Stomach (tissue), 9 donors: Measurements from ENCODE around the gene TELO2. TPM values are rescaled to one million over a fixed set of nuclear protein-coding genes. Genes with fewer than 3 reads are reported as not detected.

ENCODE experiments used
- DNase-seq, 2 donors: peaks; one replicate each; pipeline versions ENCODE4 v3.0.0 to v3.0.0-alpha.2; 2013 to 2019
- H3K27ac ChIP-seq, 5 donors: fragments of 200-600 bp in 4 of 5; sonication (generic) in 4 of 5; one replicate each; pipeline ENCODE4 v1.5.1; 2013 to 2019; ENCODE audit warnings: mild to moderate bottlenecking in 1 of 5, moderate library complexity in 1 of 5
- H3K27me3 ChIP-seq, 3 donors: fragments of 200-600 bp; sonication (generic); one replicate each; pipeline ENCODE4 v1.5.1; 2017 to 2019; ENCODE audit warnings: mixed run types in 1 of 3
- H3K36me3 ChIP-seq, 4 donors: fragments of 200-600 bp; sonication (generic); 1 replicate in 3 of 4; 2 replicates in 1 of 4; pipeline ENCODE4 v1.5.1; 2016 to 2019
- H3K4me1 ChIP-seq, 4 donors: fragments of 200-600 bp; sonication (generic); one replicate each; pipeline ENCODE4 v1.5.1; 2016 to 2019
- H3K4me3 ChIP-seq, 4 donors: fragments of 200-600 bp; sonication (generic) in 3 of 4; one replicate each; pipeline ENCODE4 v1.5.1; 2016 to 2019; ENCODE audit warnings: mild to moderate bottlenecking in 1 of 4
- H3K9me3 ChIP-seq, 4 donors: fragments of 200-600 bp; sonication (generic); one replicate each; pipeline ENCODE4 v1.5.1; 2016 to 2019
- EP300 ChIP-seq: sonication (generic); formaldehyde crosslinking; IDR thresholded peaks from one replicate; pipeline ENCODE4 v1.6.1; 2017; ENCODE audit warnings: antibody characterized with exemption
- POLR2A ChIP-seq, 4 donors: fragments of 450-650 bp; IDR thresholded peaks; one replicate each; pipeline ENCODE4 v1.6.1; 2016; ENCODE audit warnings: antibody characterized with exemption in 4 of 4, control low read depth in 2 of 4, mild to moderate bottlenecking in 1 of 4, moderate library complexity in 1 of 4
- POLR2AphosphoS5 ChIP-seq, 3 donors: sonication (generic); formaldehyde crosslinking; IDR thresholded peaks; one replicate each; pipeline ENCODE4 v1.6.1; 2016; ENCODE audit warnings: antibody characterized with exemption in 3 of 3
- WGBS, 5 donors: extraction: QIAGEN DNeasy Blood & Tissue Kit in 3 of 5; methylation state at CpG; one replicate each; pipeline versions ENCODE4 v1.1.5 to v1.1.7; 2013 to 2018; 5-methylcytosine and 5-hydroxymethylcytosine counted together
- intact Hi-C: fragments of 100-400 bp; cut with DNase I; formaldehyde crosslinking; loops from one replicate; pipeline ENCODE4 v1.15.1; 2023; ENCODE audit warnings: low total_unique reads
- polyA plus RNA-seq, 3 donors: library from polyadenylated mRNA; stranded (reverse); fragments of 200-250 nt; gene quantifications; one replicate each; pipeline ENCODE4 v1.2.3, GENCODE V29; 2013
- total RNA-seq, 5 donors: library from RNA; depleted of rRNA; stranded (reverse); fragments of >200 nt; gene quantifications; one replicate each; pipeline versions ENCODE4 v1.1.0 to v1.2.3, GENCODE V29; 2014 to 2016
- TF ChIP-seq, protein P1 (sequence below), 7 experiments: fragments of 450-650 bp in 4 of 7; fragments of 200-600 bp in 3 of 7; sonication (generic) in 3 of 7; IDR thresholded peaks; one replicate each; pipeline ENCODE4 v1.5.1; 2016 to 2019; ENCODE audit warnings: antibody characterized with exemption in 7 of 7, control low read depth in 2 of 7, mild to moderate bottlenecking in 1 of 7
- donor health status: healthy with polysubstance abuse.
- donor health status: Bipolar disorder and iron deficiency.
- donor health status: healthy.

TELO2 gene
- total and polyA plus RNA-seq, 8 donors, result 12.4 to 107 (median 32.1) TPM

DNA sequence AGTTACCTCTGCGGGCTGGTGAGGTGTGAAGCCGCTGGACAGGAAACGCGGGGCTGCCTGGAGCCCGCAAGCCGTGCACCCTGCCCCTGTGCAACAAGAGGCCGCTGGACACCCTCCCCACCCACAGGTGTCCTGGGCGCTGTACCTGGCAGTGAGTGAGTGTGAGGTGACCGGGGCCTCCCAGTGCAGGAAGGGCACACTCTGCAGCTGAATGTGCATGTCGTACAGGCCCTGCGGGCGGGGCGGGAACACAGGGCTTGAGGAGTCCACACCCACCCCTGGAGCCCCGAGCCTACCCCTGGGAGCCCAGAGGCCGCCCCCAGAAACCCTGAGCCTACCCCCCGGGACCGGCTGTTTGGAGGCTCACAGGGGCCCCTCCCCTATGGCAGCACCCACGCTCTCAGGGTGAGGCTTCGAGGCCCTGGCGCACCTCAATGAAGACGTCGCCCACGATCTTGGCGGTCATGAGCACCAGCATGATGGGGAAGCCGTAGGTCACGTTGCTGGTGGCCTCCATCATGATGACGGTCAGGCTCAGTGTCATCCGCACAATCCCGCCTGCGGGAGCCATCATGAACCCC is 44.5 kb upstream of the TELO2 start:
- no peaks in the 10 kb centered on the region for H3K4me1 ChIP-seq
- no peaks in the 10 kb centered on the region for H3K27me3 ChIP-seq
- intact Hi-C loops, result no loop called here
- peaks cover 57 to 87% (median 86%) of the 10 kb centered on the region in 4 donors for H3K36me3 ChIP-seq
- no peak overlapping the region for H3K27ac ChIP-seq
- 89 to 95% (median 94%) methylated on average over 14 to 30 of the region's 30 CpGs for WGBS, 5 donors
- no peak for DNase-seq
- H3K4me3 ChIP-seq, result no peak overlapping the region
- TF ChIP-seq EP300 (no peak), POLR2AphosphoS5 (IDR thresholded peaks at IDR 0.05) (no peak), POLR2A (IDR thresholded peaks at IDR 0.05) (no peak)
- TF ChIP-seq, protein P1, sequence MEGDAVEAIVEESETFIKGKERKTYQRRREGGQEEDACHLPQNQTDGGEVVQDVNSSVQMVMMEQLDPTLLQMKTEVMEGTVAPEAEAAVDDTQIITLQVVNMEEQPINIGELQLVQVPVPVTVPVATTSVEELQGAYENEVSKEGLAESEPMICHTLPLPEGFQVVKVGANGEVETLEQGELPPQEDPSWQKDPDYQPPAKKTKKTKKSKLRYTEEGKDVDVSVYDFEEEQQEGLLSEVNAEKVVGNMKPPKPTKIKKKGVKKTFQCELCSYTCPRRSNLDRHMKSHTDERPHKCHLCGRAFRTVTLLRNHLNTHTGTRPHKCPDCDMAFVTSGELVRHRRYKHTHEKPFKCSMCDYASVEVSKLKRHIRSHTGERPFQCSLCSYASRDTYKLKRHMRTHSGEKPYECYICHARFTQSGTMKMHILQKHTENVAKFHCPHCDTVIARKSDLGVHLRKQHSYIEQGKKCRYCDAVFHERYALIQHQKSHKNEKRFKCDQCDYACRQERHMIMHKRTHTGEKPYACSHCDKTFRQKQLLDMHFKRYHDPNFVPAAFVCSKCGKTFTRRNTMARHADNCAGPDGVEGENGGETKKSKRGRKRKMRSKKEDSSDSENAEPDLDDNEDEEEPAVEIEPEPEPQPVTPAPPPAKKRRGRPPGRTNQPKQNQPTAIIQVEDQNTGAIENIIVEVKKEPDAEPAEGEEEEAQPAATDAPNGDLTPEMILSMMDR (IDR thresholded peaks at IDR 0.05), result no peak
- no peaks in the 10 kb centered on the region for H3K9me3 ChIP-seq

DNA sequence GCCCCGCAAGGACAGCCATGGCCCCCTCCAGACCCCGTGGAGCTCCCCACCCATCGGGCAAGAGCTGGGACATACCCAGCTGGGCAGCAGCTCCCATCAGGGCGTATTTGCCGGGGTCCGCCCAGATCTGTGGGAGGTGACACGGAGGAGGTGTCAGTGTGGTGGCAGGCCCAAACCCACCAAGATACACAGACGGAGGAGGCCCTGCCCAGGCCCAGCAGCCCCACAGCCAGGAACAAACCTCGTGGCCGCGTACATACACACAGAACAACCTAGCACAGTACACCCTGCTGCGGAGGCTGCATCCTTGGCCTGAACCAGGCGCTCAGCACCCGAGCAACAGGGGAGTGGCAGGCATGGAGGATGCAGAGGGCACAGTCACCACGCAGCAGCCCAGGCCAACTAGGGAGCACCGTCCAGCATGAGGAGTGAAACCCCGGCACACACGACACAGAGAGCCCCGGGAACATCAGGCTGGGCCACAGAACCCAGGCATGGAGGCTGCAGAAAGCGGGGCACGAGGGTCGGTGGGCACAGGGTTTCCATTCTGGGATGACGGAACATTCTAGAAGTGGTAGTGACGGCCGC is 43.9 kb upstream of the TELO2 start:
- no peaks in the 10 kb centered on the region for H3K9me3 ChIP-seq
- intact Hi-C loops, result no loop called here
- H3K27ac ChIP-seq, result no peak overlapping the region
- H3K27me3 ChIP-seq, result no peaks in the 10 kb centered on the region
- no peak for DNase-seq
- peaks cover 64 to 93% (median 93%) of the 10 kb centered on the region in 4 donors for H3K36me3 ChIP-seq
- no peaks in the 10 kb centered on the region for H3K4me1 ChIP-seq
- TF ChIP-seq, protein P1 (IDR thresholded peaks at IDR 0.05), result no peak
- TF ChIP-seq POLR2AphosphoS5 (IDR thresholded peaks at IDR 0.05) (no peak), POLR2A (IDR thresholded peaks at IDR 0.05) (no peak), EP300 (no peak)
- WGBS, 5 donors, result 95 to 97% (median 96%) methylated on average over 15 to 25 of the region's 25 CpGs
- H3K4me3 ChIP-seq, result no peak overlapping the region

DNA sequence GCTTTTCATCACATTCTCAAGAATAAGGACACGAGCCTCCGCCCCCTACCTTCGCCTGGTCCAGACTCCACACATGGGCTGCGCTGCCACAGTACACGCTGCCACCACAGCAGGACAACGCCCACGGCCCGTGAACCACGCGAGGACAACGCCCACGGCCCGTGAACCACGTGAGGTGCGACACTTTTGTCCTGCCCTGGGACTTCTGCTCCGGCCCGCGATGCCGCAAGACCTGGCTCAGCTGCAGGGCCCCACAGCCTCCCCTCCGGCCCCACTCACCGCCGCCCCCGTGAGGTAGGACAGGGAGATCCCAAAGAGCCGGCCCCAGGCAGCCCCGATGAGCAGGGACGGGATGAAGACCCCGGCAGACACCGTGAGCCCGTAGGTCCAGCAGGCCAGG is 42.9 kb upstream of the TELO2 start:
- peaks cover 72 to 100% (median 100%) of the 10 kb centered on the region in 4 donors for H3K36me3 ChIP-seq

DNA sequence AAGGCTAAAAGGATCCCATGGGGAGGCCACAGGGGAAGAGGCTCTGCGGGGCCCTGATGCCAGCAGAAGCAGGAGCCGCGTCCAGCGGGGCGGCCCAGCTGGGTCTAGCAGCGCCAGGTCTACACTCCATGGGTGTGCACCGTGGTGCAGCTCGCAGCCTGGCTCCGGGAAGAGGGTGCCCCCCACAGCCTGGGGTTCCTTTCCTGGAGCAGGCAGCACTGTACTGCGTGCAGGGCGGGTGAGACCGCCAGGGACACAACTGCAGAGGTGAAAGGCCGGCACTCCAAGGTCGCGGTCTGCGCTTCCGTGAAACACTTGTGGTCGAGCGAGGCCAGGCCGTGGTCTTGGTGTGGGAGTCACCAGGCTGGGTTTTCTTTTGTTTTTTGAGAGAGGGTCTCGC is 42.3 kb upstream of the TELO2 start:
- no peak overlapping the region for H3K27ac ChIP-seq
- no peaks in the 10 kb centered on the region for H3K27me3 ChIP-seq
- peaks cover 76 to 100% (median 100%) of the 10 kb centered on the region in 4 donors for H3K36me3 ChIP-seq
- no peaks in the 10 kb centered on the region for H3K4me1 ChIP-seq
- intact Hi-C loops, result no loop called here
- no peak for DNase-seq
- no peaks in the 10 kb centered on the region for H3K9me3 ChIP-seq
- WGBS, 5 donors, result 89 to 97% (median 95%) methylated on average over 9 to 21 of the region's 21 CpGs
- no peak overlapping the region for H3K4me3 ChIP-seq
- TF ChIP-seq EP300, result no peak
- TF ChIP-seq, protein P1 (IDR thresholded peaks at IDR 0.05), result no peak
- TF ChIP-seq POLR2AphosphoS5 (IDR thresholded peaks at IDR 0.05), result no peak

More for the DNA sequence above, 42.9 kb upstream of the TELO2 start:
- Histone ChIP-seq H3K4me1 (no peaks in the 10 kb centered on the region), H3K9me3 (no peaks in the 10 kb centered on the region), H3K4me3 (no peak overlapping the region), H3K27ac (no peak overlapping the region), H3K27me3 (no peaks in the 10 kb centered on the region)
- 86 to 89% (median 88%) methylated on average over 14 to 29 of the region's 29 CpGs for WGBS, 5 donors
- intact Hi-C loops, result no loop called here
- no peak for TF ChIP-seq POLR2AphosphoS5 (IDR thresholded peaks at IDR 0.05)
- no peak for TF ChIP-seq EP300
- TF ChIP-seq, protein P1 (IDR thresholded peaks at IDR 0.05), result no peak
- TF ChIP-seq POLR2A (IDR thresholded peaks at IDR 0.05), result no peak
- DNase-seq, result no peak
